NT2/D1 (cell line): ENCODE results near the gene PDHX.

Experiments
- SUZ12 ChIP-seq: IDR thresholded peaks from 2 replicates; pipeline ENCODE4 v1.6.1; 2011; ENCODE audit not compliant: insufficient read length, insufficient read depth; ENCODE audit errors: extremely low read depth
- YY1 ChIP-seq: IDR thresholded peaks from 2 replicates; pipeline ENCODE4 v1.6.1; 2011; ENCODE audit not compliant: insufficient read length, insufficient read depth
- ZNF274 ChIP-seq: IDR thresholded peaks from 2 replicates; pipeline ENCODE4 v1.6.1; 2011; ENCODE audit warnings: mild to moderate bottlenecking, low read depth, low read length

DNA sequence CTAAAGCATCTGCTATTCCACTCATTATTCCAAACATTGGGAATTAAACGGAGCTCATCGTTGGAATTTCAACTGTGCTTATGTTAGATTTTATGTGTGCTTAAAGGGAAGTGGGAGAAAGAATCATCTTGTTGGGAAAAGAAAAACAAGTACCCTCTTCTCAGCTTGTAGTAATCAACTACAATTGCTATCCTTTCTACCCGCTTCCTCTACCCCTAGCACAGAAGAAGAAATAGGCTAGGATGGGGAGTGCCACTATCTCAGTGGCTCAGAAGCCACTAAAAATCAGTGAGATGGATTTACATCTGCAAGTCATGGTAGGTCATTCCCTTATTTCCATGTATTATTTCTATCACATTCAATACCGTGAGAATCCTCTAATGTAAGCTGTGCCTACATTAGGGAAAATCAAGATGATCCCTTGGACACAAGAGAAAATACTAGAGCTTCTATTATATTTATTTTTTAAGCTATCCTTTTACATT is 124.7 kb downstream of the PDHX start:
- TF ChIP-seq SUZ12, result no peak
- TF ChIP-seq YY1, result no peak
- TF ChIP-seq ZNF274, result no peak
